K562 (cell line): ENCODE results near the gene ABITRAM. TPM values are rescaled to one million over a fixed set of nuclear protein-coding genes. Genes with fewer than 3 reads are reported as not detected.
"Not testable (repeated sequence)": the region's sequence is repeated elsewhere in the genome, so short reads cannot be mapped to it uniquely, and the experiment has no call there.

Experiments used
- ATAC-seq: fragments of 200-7000 bp; cut with Tn5 transposase; 3 replicates; pipeline ENCODE4 v1.9.1; 2020; ENCODE audit warnings: moderate library complexity
- BruUV-seq: library from RNA; stranded (reverse); fragments of 400-500 nt; replicated peaks from 2 replicates; lab custom pipeline; 2021; lab: Mats Ljungman, UMichigan
- CTCF ChIA-PET: fragments of 300-600 bp; formaldehyde crosslinking; extraction: SDS; loops from one replicate; lab custom pipeline; 2021; ENCODE audit warnings: low intra/inter-chr PET ratio; lab: Yijun Ruan, JAX
- POLR2A ChIA-PET: fragments of 300-600, 350-650 bp; sonication (Branson Sonifier 250); formaldehyde crosslinking; extraction: SDS; loops from one replicate; lab custom pipeline; 2021; ENCODE audit warnings: antibody characterized with exemption, inconsistent platforms; lab: Yijun Ruan, JAX
- DNase-seq, 4 experiments: peaks; one replicate each; pipeline versions ENCODE4 v3.0.0 to v3.0.0-alpha.2; 2011 to 2018; ENCODE audit warnings: low spot score in 3 of 4, mixed read lengths in 3 of 4; ENCODE audit errors: extremely low read depth in 1 of 4
- FAIRE-seq: peaks from 2 replicates; lab custom pipeline; 2011; peaks lifted over from hg19 to GRCh38; lab: Jason Lieb, UNC
- H2AFZ ChIP-seq: 2 replicates; pipeline ENCODE4 v1.6.0; 2011; ENCODE audit warnings: low read depth, low read length, control low read depth, inconsistent platforms
- H3K27ac ChIP-seq: fragments of 200-600 bp; 3 replicates; pipeline ENCODE4 v1.8.0; 2011; ENCODE audit warnings: low read depth, mild to moderate bottlenecking, control low read depth, inconsistent platforms, low read length, moderate library complexity, mixed read lengths; ENCODE audit errors: extremely low read depth
- H3K27me3 ChIP-seq, 2 experiments: fragments of 300-600 bp in 1 of 2; 2 replicates in 1 of 2; 3 replicates in 1 of 2; pipeline versions ENCODE4 v1.6.0 to v1.8.0; 2011; ENCODE audit warnings: inconsistent platforms in 2 of 2, low read length in 2 of 2, mild to moderate bottlenecking in 1 of 2, mixed read lengths in 1 of 2, moderate library complexity in 1 of 2; ENCODE audit not compliant: control insufficient read depth in 2 of 2, insufficient read depth in 2 of 2
- H3K36me3 ChIP-seq: fragments of 300-600 bp; 3 replicates; pipeline ENCODE4 v1.8.0; 2011; ENCODE audit warnings: mild to moderate bottlenecking, low read length, inconsistent platforms; ENCODE audit not compliant: control insufficient read depth, insufficient read depth
- H3K4me1 ChIP-seq, 2 experiments: fragments of 200-600 bp in 1 of 2; replicated peaks in 1 of 2; 2 replicates in 1 of 2; 3 replicates in 1 of 2; pipeline versions ENCODE4 v1.5.1 to v1.8.0; 2011; ENCODE audit warnings: inconsistent platforms in 2 of 2, low read length in 2 of 2, mild to moderate bottlenecking in 1 of 2, mixed read lengths in 1 of 2, moderate library complexity in 1 of 2; ENCODE audit not compliant: control insufficient read depth in 2 of 2, insufficient read depth in 2 of 2
- H3K4me2 ChIP-seq: 2 replicates; pipeline ENCODE4 v1.6.1; 2011; ENCODE audit warnings: low read length, control low read depth, inconsistent platforms, mixed read lengths; ENCODE audit not compliant: insufficient read depth
- H3K4me3 ChIP-seq: fragments of 200-600 bp; sonication (generic), shearing (Covaris generic); 2 replicates; pipeline ENCODE4 v1.5.1; 2016; ENCODE audit warnings: control low read depth, inconsistent platforms
- H3K79me2 ChIP-seq: fragments of 200-600 bp; 3 replicates; pipeline ENCODE4 v1.8.0; 2011; ENCODE audit warnings: low read length, inconsistent platforms; ENCODE audit not compliant: control insufficient read depth, insufficient read depth
- H3K9ac ChIP-seq, 2 experiments: 2 replicates each; pipeline versions ENCODE4 v1.6.0 to v1.6.1; 2011; ENCODE audit warnings: low read depth in 2 of 2, low read length in 2 of 2, control low read depth in 1 of 2, inconsistent platforms in 1 of 2, mild to moderate bottlenecking in 1 of 2, mixed read lengths in 1 of 2; ENCODE audit not compliant: insufficient read depth in 1 of 2
- H3K9me1 ChIP-seq: one replicate; pipeline ENCODE4 v1.6.0; 2011; ENCODE audit warnings: inconsistent platforms, mild to moderate bottlenecking, low read length, moderate library complexity; ENCODE audit not compliant: control insufficient read depth, insufficient read depth
- H3K9me3 ChIP-seq: replicated peaks from 2 replicates; pipeline ENCODE4 v1.5.1; 2011; ENCODE audit warnings: low read depth, low read length, inconsistent platforms; ENCODE audit not compliant: control insufficient read depth, insufficient read depth
- H4K20me1 ChIP-seq: replicated peaks from 2 replicates; pipeline ENCODE4 v1.6.1; 2011; ENCODE audit warnings: low read length, inconsistent platforms, mixed read lengths; ENCODE audit not compliant: control insufficient read depth, insufficient read depth
- FOSL1 ChIP-seq: fragments of 200-800 bp; sonication (Bioruptor generic); conservative IDR thresholded peaks from 2 replicates; pipeline ENCODE4 v1.6.1; 2016; ENCODE audit warnings: missing genetic modification characterization, missing compliant biosample characterization
- ILK ChIP-seq: fragments of 450-650 bp; IDR thresholded peaks from 2 replicates; pipeline ENCODE4 v1.6.1; 2016; ENCODE audit warnings: missing genetic modification characterization, low read depth, mild to moderate bottlenecking, missing compliant biosample characterization, moderate library complexity, borderline replicate concordance
- JUND ChIP-seq, 2 experiments: IDR thresholded peaks; 2 replicates in 1 of 2; 3 replicates in 1 of 2; pipeline ENCODE4 v1.6.1; 2011; ENCODE audit warnings: borderline replicate concordance in 2 of 2, low read depth in 2 of 2, low read length in 2 of 2, improper control_type of control experiment in 1 of 2, missing biosample characterization in 1 of 2, missing genetic modification characterization in 1 of 2, missing genetic modification reagents in 1 of 2
- KLF16 ChIP-seq: IDR thresholded peaks from 2 replicates; pipeline ENCODE4 v1.6.1; 2016; ENCODE audit warnings: antibody characterized with exemption
- RBM15 ChIP-seq: fragments of 200-400 bp; formaldehyde crosslinking; IDR thresholded peaks from 2 replicates; pipeline ENCODE4 v1.6.1; 2018; ENCODE audit warnings: mild to moderate bottlenecking, low read length, moderate library complexity; ENCODE audit not compliant: insufficient read depth
- SOX6 ChIP-seq: fragments of 450-650 bp; IDR thresholded peaks from 2 replicates; pipeline ENCODE4 v1.6.1; 2014; ENCODE audit warnings: mild to moderate bottlenecking
- WGBS: fragments of 100-300 bp; shearing (Covaris generic); methylation state at CpG from one replicate; pipeline ENCODE4 v1.1.6; 2016; ENCODE audit warnings: low coverage, mixed read lengths; ENCODE audit not compliant: insufficient coverage; ENCODE audit errors: missing lambda C conversion rate; 5-methylcytosine and 5-hydroxymethylcytosine counted together
- in situ Hi-C: fragments of 300-500 bp; cut with MboI; formaldehyde crosslinking; loops from 4 replicates; pipeline ENCODE4 v1.15.0; 2018; ENCODE audit warnings: inconsistent platforms, mixed read lengths
- intact Hi-C: fragments of 100-400 bp; cut with micrococcal nuclease; formaldehyde crosslinking; loops from 2 replicates; pipeline ENCODE4 v1.14.2; 2022
- polyA plus RNA-seq, 8 experiments: library from polyadenylated mRNA; depleted of rRNA in 4 of 8; stranded (reverse) in 5 of 8; unstranded in 3 of 8; fragments of >200 nt; fragmentation: Nextera tagmentation in 2 of 8; fragmentation: Illumina TruSeq in 1 of 8; extraction: Ambion mirVana in 2 of 8; extraction: Trizol in 1 of 8; gene quantifications; 2 replicates each; pipeline versions ENCODE4 v1.2.1 to v1.2.3, GENCODE V29; 2011 to 2014; ENCODE audit warnings: inconsistent platforms in 1 of 8, missing spikeins in 1 of 8
- total RNA-seq, 7 experiments: library from RNA; depleted of rRNA in 6 of 7; stranded (reverse); fragments of >200 nt in 6 of 7; fragmentation: Illumina TruSeq in 2 of 7; extraction: Trizol in 2 of 7; gene quantifications; 2 replicates each; pipeline versions ENCODE4 v1.2.1 to v1.2.3, GENCODE V29; 2011 to 2021; ENCODE audit warnings: low replicate concordance in 1 of 7

Gene ABITRAM
- total and polyA plus RNA-seq, 9 of the 15 experiments (the other 6 are each of a cell fraction or from before 2014, with no cell fraction given) = 8.9 to 47.6 (median 28.4) TPM

- H3K36me3 ChIP-seq = peaks cover 84% of the 10 kb centered on the region
- H3K9ac ChIP-seq = no peak overlapping the region
- no peaks in the 10 kb centered on the region for H3K9me3 ChIP-seq
- ATAC-seq (no peak), DNase-seq (no peak)
- CTCF ChIA-PET = no interaction called here
- no TSS peak for BruUV-seq
- no peaks in the 10 kb centered on the region for H3K27me3 ChIP-seq
- intact Hi-C loops = no loop called here
- H3K9me1 ChIP-seq = no peaks in the 10 kb centered on the region
- H3K27ac ChIP-seq = no peak overlapping the region
- no peak for TF ChIP-seq KLF16
- TF ChIP-seq FOSL1 (tag) = no peak
- no peak for TF ChIP-seq ILK (tag)
- TF ChIP-seq SOX6 = no peak
- no peak for TF ChIP-seq JUND (IDR thresholded peaks at IDR 0.05; ENCODE audit: borderline replicate concordance, low read depth, low read length)
- TF ChIP-seq JUND (tag; IDR thresholded peaks at IDR 0.05; ENCODE audit: borderline replicate concordance, low read depth, low read length) = no peak
- TF ChIP-seq RBM15 = no peak
- TF ChIP-seq, all 486 proteins: peak for 0
- no peak overlapping the region for H3K4me3 ChIP-seq
- FAIRE-seq = no peak
- no peaks in the 10 kb centered on the region for H4K20me1 ChIP-seq
- POLR2A ChIA-PET = interaction anchor here (1.4 kb wide), 1 partner anchor 46 kb away, joined by 3 read pairs; no protein-coding TSS in a partner anchor
- 89% methylated on average over 6 of the region's 6 CpGs for WGBS
- in situ Hi-C loops = no loop called here
- no peaks in the 10 kb centered on the region for H3K4me1 ChIP-seq
- no peak overlapping the region for H2AFZ ChIP-seq
- no peaks in the 10 kb centered on the region for H3K79me2 ChIP-seq
- H3K4me2 ChIP-seq = no peak overlapping the region
Measured at GRCh38 chr9:108919517-108919916, 14.7 kb upstream of the ABITRAM start.

- POLR2A ChIA-PET = interaction anchor here (1.4 kb wide), 1 partner anchor 47 kb away, joined by 3 read pairs; no protein-coding TSS in a partner anchor
- H3K9me1 ChIP-seq, H3K4me1 ChIP-seq, H2AFZ ChIP-seq, H3K4me2 ChIP-seq, intact Hi-C loops, H3K9me3 ChIP-seq, H4K20me1 ChIP-seq, FAIRE-seq, DNase-seq, H3K4me3 ChIP-seq, in situ Hi-C loops, H3K27ac ChIP-seq, CTCF ChIA-PET, BruUV-seq, H3K9ac ChIP-seq, H3K27me3 ChIP-seq, H3K79me2 ChIP-seq, ATAC-seq: not testable (repeated sequence)
- H3K36me3 ChIP-seq = peaks cover 85% of the 10 kb centered on the region
- WGBS = 95% methylated on average over 1 of the region's 1 CpG
Measured at GRCh38 chr9:108920401-108920800, 13.8 kb upstream of the ABITRAM start.
